ENCODE measurements around the gene FOXD3.

Gene FOXD3

DNA sequence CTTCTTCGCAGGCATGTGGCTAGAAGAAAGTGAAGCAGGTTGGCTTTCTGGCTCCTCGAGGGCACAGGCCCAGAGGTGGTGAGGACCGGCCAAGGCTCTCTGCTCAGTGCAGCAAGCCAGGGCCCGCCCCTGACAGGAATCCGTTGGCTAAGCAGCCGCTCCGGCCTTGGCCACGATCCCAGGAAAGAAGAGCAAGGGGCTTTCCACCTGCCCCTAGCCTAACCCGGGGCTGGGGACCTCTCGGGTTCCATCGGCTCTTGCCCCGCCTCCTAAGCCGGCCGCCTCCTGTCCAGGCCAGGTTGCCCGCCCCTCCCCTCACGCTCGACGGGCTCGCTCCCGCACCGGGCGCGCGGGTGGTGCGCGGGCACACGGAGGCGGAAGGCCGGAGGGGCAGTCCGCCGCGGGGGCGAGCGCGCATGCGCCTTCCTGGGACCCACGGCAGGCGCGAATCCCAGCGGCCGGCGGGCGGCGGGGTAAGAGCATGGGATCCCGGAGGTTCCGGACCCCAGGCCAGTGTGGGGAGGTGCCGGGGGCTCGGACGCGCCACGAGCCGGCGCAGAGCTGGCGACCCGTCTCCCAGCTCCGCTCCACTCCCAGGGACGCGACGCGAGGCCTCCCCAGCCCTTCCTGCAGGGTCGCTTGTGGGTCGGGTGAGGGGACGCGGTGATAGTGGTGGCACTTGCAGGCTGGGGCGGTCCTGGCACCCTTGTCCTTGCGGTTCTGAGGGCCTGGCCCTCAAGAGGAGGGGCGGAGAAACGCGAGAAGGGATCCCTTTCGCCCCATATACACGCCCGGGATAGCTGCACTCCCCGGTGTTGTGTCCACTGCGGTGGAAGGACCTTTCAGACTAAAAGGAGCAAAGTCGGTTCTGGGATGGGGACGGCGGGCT lies 45.1 kb downstream of the FOXD3 start, which contains the start of gene ALG6:
ALG6 (plus strand) TSS at position 413 of the 889 bp plus-strand sequence. CDS start 3,351 bp downstream, outside the sequence.
- ATAC-seq (peak; percentile 97), DNase-seq (ENCODE audit: low spot score in 2 of 2) (peak; percentile 97)
- peak within 1 kb of the TSS; percentile 93 for H3K27ac Mint-ChIP-seq
- no peaks in the 10 kb centered on the region for H3K9me3 Mint-ChIP-seq
- H3K4me1 Mint-ChIP-seq, result peaks cover 19% of the 10 kb centered on the region
- peaks cover 23% of the 10 kb centered on the region for H3K36me3 Mint-ChIP-seq
- peak within 1 kb of the TSS; percentile 93 for H3K4me3 Mint-ChIP-seq

- peak overlapping the region; percentile 93 for H3K27ac Mint-ChIP-seq
- H3K36me3 Mint-ChIP-seq, result peaks cover 29% of the 10 kb centered on the region
- ATAC-seq (no peak), DNase-seq (ENCODE audit: low spot score in 2 of 2) (no peak)
- peak overlapping the region; percentile 93 for H3K4me3 Mint-ChIP-seq
- H3K9me3 Mint-ChIP-seq, result no peaks in the 10 kb centered on the region
- H3K4me1 Mint-ChIP-seq, result peaks cover 19% of the 10 kb centered on the region
Observed at GRCh38 chr1:63368131-63368530, 45.8 kb downstream of the FOXD3 start.
